Activated T-cell treated with anti-CD3 and anti-CD28 coated beads, Interleukin-2, amount 50 U/mL, for 72 hours (primary cell): Measurements from ENCODE around the gene MRPL52. TPM values are rescaled to one million over a fixed set of nuclear protein-coding genes. Genes with fewer than 3 reads are reported as not detected.
"Not testable (repeated sequence)": the region's sequence is repeated elsewhere in the genome, so short reads cannot be mapped to it uniquely, and the experiment has no call there.

ENCODE experiments used
- ATAC-seq, 2 donors: fragments of 150-1000 bp; cut with Tn5 transposase; replicated peaks in 1 of 2; 2 replicates each; pipeline ENCODE4 v1.10.0; 2021; ENCODE audit warnings: moderate library complexity in 2 of 2, mild to moderate bottlenecking in 1 of 2
- DNase-seq, 2 donors: peaks; one replicate each; pipeline ENCODE4 v3.0.0; 2021 to 2022; ENCODE audit warnings: mixed read lengths in 1 of 2
- H3K27ac Mint-ChIP-seq: one replicate; pipeline ENCODE4 v1.8.0; 2022; ENCODE audit warnings: mild to moderate bottlenecking, moderate library complexity, mixed read lengths
- H3K27me3 Mint-ChIP-seq: one replicate; pipeline ENCODE4 v1.8.0; 2022; ENCODE audit warnings: low read depth, mixed read lengths
- H3K36me3 Mint-ChIP-seq, 2 donors: one replicate each; pipeline ENCODE4 v1.8.0; 2022; ENCODE audit warnings: mixed read lengths in 2 of 2, mild to moderate bottlenecking in 1 of 2; ENCODE audit not compliant: insufficient read depth in 2 of 2
- H3K4me1 Mint-ChIP-seq: one replicate; pipeline ENCODE4 v1.8.0; 2022; ENCODE audit warnings: low read depth, mixed read lengths
- H3K4me3 Mint-ChIP-seq, 2 donors: one replicate each; pipeline ENCODE4 v1.8.0; 2022; ENCODE audit warnings: mild to moderate bottlenecking in 2 of 2, mixed read lengths in 2 of 2, moderate library complexity in 2 of 2
- H3K9me3 Mint-ChIP-seq, 2 donors: one replicate each; pipeline ENCODE4 v1.8.0; 2022; ENCODE audit warnings: mixed read lengths in 2 of 2
- total RNA-seq, 2 donors: library from RNA; stranded (reverse); gene quantifications; one replicate each; pipeline ENCODE4 v1.2.3, GENCODE V29; 2022

The MRPL52 gene
- total RNA-seq, 2 donors from 2014 or later: 76.9 to 80.4 TPM

DNA sequence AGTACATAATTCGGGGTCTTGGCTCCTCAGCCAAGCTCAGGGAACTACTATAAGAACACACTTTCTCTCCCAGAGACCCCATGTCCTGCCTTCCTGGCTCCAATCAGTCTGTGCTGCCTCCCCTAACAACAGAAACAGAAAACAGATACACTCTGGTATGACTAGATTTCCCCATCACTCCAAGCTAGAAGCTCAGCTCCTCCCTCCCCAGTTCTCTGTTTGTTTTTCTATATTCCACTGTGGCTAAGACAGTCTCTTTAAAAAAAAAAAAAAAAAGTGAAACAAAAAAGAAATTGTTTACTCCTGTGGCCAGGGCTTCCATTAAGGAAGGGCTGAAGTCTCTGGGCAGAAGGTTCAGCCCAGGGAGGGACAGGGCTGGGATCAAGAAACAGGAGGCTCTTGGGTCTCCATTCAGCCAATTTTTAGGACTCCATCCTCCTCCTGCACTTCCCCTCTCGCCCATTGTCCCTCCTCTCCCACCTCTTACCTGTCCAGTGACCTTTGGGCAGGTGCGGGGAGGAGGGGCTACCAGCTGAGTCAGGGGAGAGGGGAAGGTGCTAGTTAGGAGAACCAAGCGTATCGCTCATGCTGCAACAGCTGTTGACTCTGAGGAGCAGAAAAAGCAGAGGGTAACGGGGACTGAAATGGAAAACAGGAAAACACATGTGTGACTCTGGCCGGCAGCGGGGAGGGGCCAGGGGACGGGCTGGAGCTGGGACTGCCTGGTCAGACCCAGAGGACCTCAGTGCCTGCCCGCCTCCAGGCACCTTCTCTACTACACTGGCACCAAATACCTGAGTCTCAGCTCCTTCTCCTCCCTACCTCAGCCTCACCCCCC is 10.3 kb upstream of the MRPL52 start:
- Mint-ChIP-seq H3K4me3 (peak overlapping the region in 1 of 2 donors; percentile 28), H3K27ac (no peak overlapping the region), H3K4me1 (peaks cover 43% of the 10 kb centered on the region), H3K36me3 (no peaks in the 10 kb centered on the region), H3K27me3 (no peaks in the 10 kb centered on the region), H3K9me3 (no peaks in the 10 kb centered on the region)
- ATAC-seq: peak; percentile 46 to 57
- DNase-seq: no peak

DNA sequence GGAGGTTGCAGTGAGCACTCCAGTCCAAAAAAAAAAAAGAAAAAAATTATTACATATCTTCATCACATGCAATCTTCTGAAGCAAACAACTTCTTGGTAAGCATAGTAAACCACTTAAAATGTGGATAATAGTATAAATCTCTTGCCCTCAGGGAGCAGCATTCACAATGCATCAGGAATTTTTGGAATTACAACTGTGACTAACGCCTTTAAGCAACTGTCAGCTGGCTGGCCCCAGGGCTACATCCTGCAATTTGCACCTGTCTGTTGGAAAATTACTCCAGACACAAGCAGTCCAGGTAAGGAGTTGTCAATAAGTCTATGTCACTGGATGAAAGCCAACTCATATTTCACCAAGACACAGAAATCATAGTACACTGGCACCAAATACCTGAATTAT is 9.0 kb upstream of the MRPL52 start:
- no peaks in the 10 kb centered on the region for H3K27me3 Mint-ChIP-seq
- no peaks in the 10 kb centered on the region for H3K9me3 Mint-ChIP-seq
- DNase-seq (no peak), ATAC-seq (no peak)
- no peak overlapping the region for H3K27ac Mint-ChIP-seq
- H3K36me3 Mint-ChIP-seq: no peaks in the 10 kb centered on the region
- H3K4me1 Mint-ChIP-seq: peaks cover 45% of the 10 kb centered on the region
- no peak overlapping the region for H3K4me3 Mint-ChIP-seq

- Mint-ChIP-seq H3K36me3 (no peaks in the 10 kb centered on the region), H3K4me3 (peak overlapping the region; percentile 27 to 31), H3K27me3 (no peaks in the 10 kb centered on the region), H3K27ac (no peak overlapping the region), H3K9me3 (no peaks in the 10 kb centered on the region), H3K4me1 (peaks cover 40% of the 10 kb centered on the region)
- DNase-seq (no peak), ATAC-seq (no peak)
Measured at GRCh38 chr14:22821193-22822015, 8.3 kb upstream of the MRPL52 start.

GRCh38 chr14:22822016-22822570 is 7.6 kb upstream of the MRPL52 start:
- no peak for ATAC-seq
- no peaks in the 10 kb centered on the region for H3K36me3 Mint-ChIP-seq
- peak overlapping the region; percentile 22 to 77 for H3K4me3 Mint-ChIP-seq

GRCh38 chr14:22822571-22823098 is 7.1 kb upstream of the MRPL52 start:
- Mint-ChIP-seq H3K36me3 (no peaks in the 10 kb centered on the region), H3K9me3 (no peaks in the 10 kb centered on the region), H3K27me3 (no peaks in the 10 kb centered on the region), H3K27ac (no peak overlapping the region), H3K4me1 (peaks cover 40% of the 10 kb centered on the region), H3K4me3 (peak overlapping the region; percentile 77 to 81)
- DNase-seq (peak; percentile 72 to 74), ATAC-seq (peak; percentile 85 to 86)

More at GRCh38 chr14:22822016-22822570, 7.6 kb upstream of the MRPL52 start:
- Mint-ChIP-seq H3K4me1 (peaks cover 40% of the 10 kb centered on the region), H3K9me3 (no peaks in the 10 kb centered on the region), H3K27me3 (no peaks in the 10 kb centered on the region), H3K27ac (no peak overlapping the region)
- DNase-seq: no peak

DNA sequence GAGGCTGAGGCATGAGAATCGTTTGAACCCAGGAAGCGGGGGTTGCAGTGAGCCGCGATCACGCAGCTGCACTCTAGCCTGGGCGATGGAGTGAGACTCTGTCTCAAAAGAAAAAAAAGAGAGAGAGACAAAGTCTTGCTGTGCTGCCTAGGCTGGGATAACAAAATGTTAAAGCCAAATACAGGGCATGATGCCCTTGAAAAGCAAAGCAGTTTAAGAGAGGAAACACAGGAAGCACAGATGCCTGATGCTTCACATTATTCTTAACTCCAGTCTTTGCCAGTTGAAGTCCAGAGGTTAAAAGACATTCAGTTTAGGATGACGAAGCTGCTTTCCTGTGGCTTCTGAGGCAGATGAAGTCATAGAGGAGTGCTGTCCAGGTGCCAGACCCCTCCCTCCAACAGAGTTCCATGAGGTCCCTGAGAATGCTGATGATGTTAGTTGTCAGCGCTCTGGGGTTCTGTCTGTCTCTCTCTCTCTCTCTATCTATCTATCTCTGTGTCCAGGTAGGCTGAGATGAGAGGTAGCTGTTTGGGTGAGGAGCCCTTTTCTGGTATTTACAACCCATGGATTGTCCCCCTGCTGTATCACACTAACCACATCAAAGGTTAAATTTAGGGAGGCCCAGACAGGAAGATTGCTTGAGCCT is 4.9 kb upstream of the MRPL52 start:
- Mint-ChIP-seq H3K27ac (no peak overlapping the region), H3K4me3 (peak overlapping the region; percentile 43 to 50), H3K36me3 (peaks cover 3 to 4% of the 10 kb centered on the region in 2 donors), H3K9me3 (no peaks in the 10 kb centered on the region), H3K4me1 (peaks cover 31% of the 10 kb centered on the region), H3K27me3 (no peaks in the 10 kb centered on the region)
- DNase-seq (no peak), ATAC-seq (peak in 1 of 2 donors; percentile 14)

DNA sequence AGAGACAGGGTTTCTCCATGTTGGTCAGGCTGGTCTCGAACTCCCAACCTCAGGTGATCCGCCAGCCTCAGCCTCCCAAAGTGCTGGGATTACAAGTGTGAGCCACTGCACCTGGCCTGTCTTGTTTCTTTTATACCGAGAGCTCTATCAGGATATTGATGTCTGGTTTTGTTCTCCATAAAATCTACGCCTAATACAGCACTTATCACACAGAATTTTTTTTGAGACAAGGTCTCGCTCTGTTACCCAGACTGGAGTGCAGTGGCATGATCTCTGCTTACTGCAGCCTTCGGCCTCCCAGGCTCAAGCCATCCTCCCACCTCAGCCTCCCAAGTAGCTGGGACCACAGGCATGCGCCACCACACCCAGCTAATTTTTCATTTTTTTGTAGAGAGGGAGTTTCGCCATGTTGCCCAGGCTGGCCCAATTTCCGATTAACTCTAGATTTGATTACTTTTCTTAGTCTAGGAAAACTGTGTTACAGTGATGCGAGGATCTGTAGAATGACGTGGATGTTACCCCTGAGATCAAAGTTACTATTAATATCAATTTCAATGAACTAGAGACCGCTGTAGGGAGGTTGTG is 519 bp upstream of the MRPL52 start:
- not testable (repeated sequence) for H3K27me3 Mint-ChIP-seq, ATAC-seq, DNase-seq, H3K9me3 Mint-ChIP-seq
- Mint-ChIP-seq H3K4me3 (peak overlapping the region; percentile 93 to 98), H3K27ac (peak overlapping the region; percentile 96), H3K36me3 (peaks cover 4 to 12% of the 10 kb centered on the region in 2 donors), H3K4me1 (peaks cover 34% of the 10 kb centered on the region)

DNA sequence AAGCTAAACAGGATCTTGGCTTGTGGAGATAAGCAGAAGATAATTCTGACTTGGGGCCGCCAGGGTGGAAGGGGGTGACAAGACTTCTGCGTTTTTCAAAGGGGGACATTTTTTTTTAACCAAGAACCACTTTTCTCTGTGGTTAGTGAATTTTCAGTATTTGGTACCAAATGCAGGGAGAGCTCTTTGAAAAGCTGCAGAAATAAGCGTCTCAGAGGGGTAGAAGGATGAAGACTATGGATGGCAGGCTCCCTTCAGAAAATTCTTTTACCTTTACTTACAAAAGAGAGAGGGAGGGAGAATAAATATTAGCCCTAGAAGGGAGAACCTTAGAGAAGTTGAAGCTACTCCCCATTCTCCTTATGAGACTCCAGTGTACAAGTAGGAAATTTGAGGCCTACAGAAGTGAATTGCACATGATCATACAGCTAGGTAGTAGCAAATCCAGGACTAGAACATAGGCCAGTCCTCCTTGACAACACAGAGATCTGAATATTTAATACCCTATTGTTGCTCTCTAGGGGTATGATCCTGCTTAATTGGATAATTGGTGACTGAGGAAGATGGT is 840 bp downstream of the MRPL52 start:
- DNase-seq (no peak), ATAC-seq (peak; percentile 6 to 7)
- peak overlapping the region; percentile 96 for H3K27ac Mint-ChIP-seq
- no peaks in the 10 kb centered on the region for H3K9me3 Mint-ChIP-seq
- no peaks in the 10 kb centered on the region for H3K27me3 Mint-ChIP-seq
- H3K4me3 Mint-ChIP-seq: peak overlapping the region; percentile 93 to 98
- peaks cover 24% of the 10 kb centered on the region for H3K4me1 Mint-ChIP-seq
- peaks cover 4 to 12% of the 10 kb centered on the region in 2 donors for H3K36me3 Mint-ChIP-seq

- Mint-ChIP-seq H3K9me3 (no peaks in the 10 kb centered on the region), H3K27me3 (peaks cover 19% of the 10 kb centered on the region), H3K4me3 (no peak overlapping the region), H3K27ac (no peak overlapping the region), H3K36me3 (peaks cover 1 to 8% of the 10 kb centered on the region in 2 donors), H3K4me1 (peaks cover 38% of the 10 kb centered on the region)
- DNase-seq (no peak), ATAC-seq (no peak)
Measured at GRCh38 chr14:22835505-22835904, 5.8 kb downstream of the MRPL52 start.

DNA sequence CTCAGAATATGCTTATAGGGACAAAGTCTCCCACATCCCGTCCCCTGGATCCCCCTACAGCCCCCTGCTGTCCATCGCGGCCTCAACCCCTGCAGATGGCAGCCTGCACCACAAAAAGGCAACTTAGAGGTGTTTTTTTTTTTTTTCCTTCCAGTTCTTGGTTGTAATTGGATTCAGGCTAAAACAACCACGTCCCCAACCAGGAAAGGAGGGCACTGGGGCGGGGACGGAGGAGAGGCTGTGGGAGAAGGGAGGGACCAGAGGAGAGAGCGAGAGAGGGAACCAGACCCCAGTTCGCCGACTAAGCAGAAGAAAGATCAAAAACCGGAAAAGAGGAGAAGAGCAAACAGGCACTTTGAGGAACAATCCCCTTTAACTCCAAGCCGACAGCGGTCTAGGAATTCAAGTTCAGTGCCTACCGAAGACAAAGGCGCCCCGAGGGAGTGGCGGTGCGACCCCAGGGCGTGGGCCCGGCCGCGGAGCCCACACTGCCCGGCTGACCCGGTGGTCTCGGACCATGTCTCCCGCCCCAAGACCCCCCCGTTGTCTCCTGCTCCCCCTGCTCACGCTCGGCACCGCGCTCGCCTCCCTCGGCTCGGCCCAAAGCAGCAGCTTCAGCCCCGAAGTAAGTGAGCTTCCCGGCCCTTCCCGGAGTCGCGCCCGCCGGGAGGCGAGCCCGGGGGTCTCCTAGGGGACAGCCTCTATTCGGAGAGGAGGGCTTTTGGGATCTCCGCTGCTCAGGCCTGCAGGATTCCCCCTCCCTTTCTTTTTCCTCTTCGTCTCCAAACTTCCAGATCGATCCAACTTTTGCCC is 6.8 kb downstream of the MRPL52 start, which contains the start of gene MMP14:
Gene MMP14, plus strand, starts transcription at position 285 of the 813 bp plus-strand sequence. Its CDS starts 233 bp downstream, at position 518.
- H3K4me3 Mint-ChIP-seq: peak within 1 kb of the TSS; percentile 77 to 85
- ATAC-seq: no peak
- peaks cover 28% of the 10 kb centered on the region for H3K4me1 Mint-ChIP-seq
- DNase-seq: no peak
- no peaks in the 10 kb centered on the region for H3K9me3 Mint-ChIP-seq
- peaks cover 1 to 5% of the 10 kb centered on the region in 2 donors for H3K36me3 Mint-ChIP-seq
- no peak within 1 kb of the TSS for H3K27ac Mint-ChIP-seq
- peaks cover 19% of the 10 kb centered on the region for H3K27me3 Mint-ChIP-seq

- Mint-ChIP-seq H3K9me3 (no peaks in the 10 kb centered on the region), H3K27me3 (peaks cover 19% of the 10 kb centered on the region), H3K4me1 (peaks cover 24% of the 10 kb centered on the region), H3K4me3 (peak overlapping the region; percentile 77 to 85), H3K36me3 (peaks cover 1 to 3% of the 10 kb centered on the region in 2 donors), H3K27ac (no peak overlapping the region)
- peak; percentile 34 to 37 for ATAC-seq
- peak in 1 of 2 donors; percentile 33 for DNase-seq
Measured at GRCh38 chr14:22837114-22837749, 7.5 kb downstream of the MRPL52 start.
